ENCODE results near the gene PRKCD. TPM values are rescaled to one million over a fixed set of nuclear protein-coding genes. Genes with fewer than 3 reads are reported as not detected.

Gene PRKCD
- total and polyA plus RNA-seq, 9 of the 15 experiments (the other 6 are each of a cell fraction or from before 2014, with no cell fraction given) = 2.5 to 19.5 (median 6.1) TPM

GRCh38 chr3:53236112-53236841 lies 75.3 kb downstream of the PRKCD start (continued):
- TF ChIP-seq ZBTB11 (CRISPR knock-in tag; IDR thresholded peaks at IDR 0.05) = 0 out of 6 replicates have a peak, but pooled peaks of 1 of the 3 experiments have one; percentile 36
- TF ChIP-seq GMEB1 (CRISPR knock-in tag; IDR thresholded peaks at IDR 0.05) = 0 out of 2 replicates have a peak, but pooled peaks have one; percentile 48
- no peak for TF ChIP-seq DEAF1 (CRISPR knock-in tag; IDR thresholded peaks at IDR 0.05)
- TF ChIP-seq RNF2 (IDR thresholded peaks at IDR 0.05) = no peak
- peak; percentile 88; the same call in 1 of the 2 replicates for TF ChIP-seq ZNF395 (CRISPR knock-in tag; IDR thresholded peaks at IDR 0.05)
- no peak for TF ChIP-seq MBD2 (IDR thresholded peaks at IDR 0.05; ENCODE audit: borderline replicate concordance, low read depth)
- no peak; the same call in 1 of the 2 replicates for TF ChIP-seq PATZ1 (CRISPR knock-in tag; IDR thresholded peaks at IDR 0.05; ENCODE audit: borderline replicate concordance)
- TF ChIP-seq CC2D1A (IDR thresholded peaks at IDR 0.05) = no peak
- TF ChIP-seq IRF9 (tag; IDR thresholded peaks at IDR 0.05) = 0 out of 2 replicates have a peak, but pooled peaks have one; percentile 32
- no peak for TF ChIP-seq NBN (IDR thresholded peaks at IDR 0.05; ENCODE audit: low read depth)
- no peak for TF ChIP-seq ZNF146 (CRISPR knock-in tag; IDR thresholded peaks at IDR 0.05; ENCODE audit: unreplicated experiment)
- TF ChIP-seq ZNF583 (CRISPR knock-in tag; IDR thresholded peaks at IDR 0.05) = peak; percentile 90
- TF ChIP-seq HMG20B (CRISPR knock-in tag; IDR thresholded peaks at IDR 0.05) = no peak
